ENCODE results near the gene CXorf38. TPM values are rescaled to one million over a fixed set of nuclear protein-coding genes. Genes with fewer than 3 reads are reported as not detected.

Gene CXorf38
- total RNA-seq, 1 experiment from 2014 or later: 20.8 TPM

Other genes with a start within 250 kb of the CXorf38 start
- gene ATP6AP2, start 66.6 kb downstream of the CXorf38 start, total RNA-seq (2014; rRNA removed; shearing (Covaris generic)): 105 and 116 TPM in 2 replicates
- not detected in 2 replicates for gene MPC1L, start 24.1 kb downstream of the CXorf38 start, total RNA-seq (2014; rRNA removed; shearing (Covaris generic))
- gene MED14, start 88.0 kb upstream of the CXorf38 start, total RNA-seq (2014; rRNA removed; shearing (Covaris generic)): 9.0 and 18.9 TPM in 2 replicates

Measured in SJSA1 (cell line).